A549 (cell line): ENCODE results near the gene SSR1. TPM values are rescaled to one million over a fixed set of nuclear protein-coding genes. Genes with fewer than 3 reads are reported as not detected.

Source experiments
- ATAC-seq, 2 experiments: fragments of 200-7000 bp in 1 of 2; fragments of >200 bp in 1 of 2; cut with Nextera tagmentation in 1 of 2; cut with Tn5 transposase in 1 of 2; 3 replicates each; pipeline versions ENCODE4 v1.8.0 to v1.9.1; 2018 to 2020; ENCODE audit warnings: mild to moderate bottlenecking in 1 of 2, moderate library complexity in 1 of 2
- CTCF ChIA-PET: fragments of 300-600 bp; sonication (Branson Sonifier 250); formaldehyde crosslinking; extraction: SDS; loops from one replicate; lab custom pipeline; 2021; ENCODE audit warnings: antibody characterized with exemption, inconsistent platforms; lab: Yijun Ruan, JAX
- POLR2A ChIA-PET: fragments of 350-600 bp; formaldehyde crosslinking; extraction: SDS; loops from one replicate; lab custom pipeline; 2021; ENCODE audit warnings: antibody characterized with exemption, inconsistent platforms; lab: Yijun Ruan, JAX
- DNase-seq, 2 experiments: peaks; one replicate each; pipeline versions ENCODE4 v3.0.0 to v3.0.0-alpha.2; 2011 to 2016; ENCODE audit warnings: low read depth in 1 of 2, low spot score in 1 of 2
- FAIRE-seq: peaks from 2 replicates; lab custom pipeline; 2011; peaks lifted over from hg19 to GRCh38; lab: Jason Lieb, UNC
- H3K27ac ChIP-seq, 2 experiments: fragments of >200 bp; sonication (Bioruptor Twin); formaldehyde crosslinking; 3 replicates each; pipeline ENCODE4 v1.5.1; 2016 to 2017
- H3K4me1 ChIP-seq: fragments of >200 bp; sonication (Bioruptor Twin); formaldehyde crosslinking; 3 replicates; pipeline ENCODE4 v1.6.1; 2016
- H3K4me2 ChIP-seq: fragments of >200 bp; sonication (Bioruptor Twin); formaldehyde crosslinking; 3 replicates; pipeline ENCODE4 v1.6.1; 2016
- H3K4me3 ChIP-seq: fragments of >200 bp; sonication (Bioruptor Twin); formaldehyde crosslinking; 3 replicates; pipeline ENCODE4 v1.5.1; 2016
- H3K9me3 ChIP-seq: fragments of >200 bp; sonication (Bioruptor Twin); formaldehyde crosslinking; 3 replicates; pipeline ENCODE4 v1.6.1; 2016
- CBX2 ChIP-seq: fragments of 200-600 bp; sonication (generic); IDR thresholded peaks from 2 replicates; pipeline ENCODE4 v1.6.1; 2016; ENCODE audit warnings: low read depth, mild to moderate bottlenecking, borderline replicate concordance
- CEBPB ChIP-seq, 2 experiments: fragments of >200 bp in 1 of 2; sonication (Bioruptor Twin) in 1 of 2; formaldehyde crosslinking in 1 of 2; IDR thresholded peaks; 2 replicates each; pipeline ENCODE4 v1.6.1; 2012 to 2016
- ELK1 ChIP-seq: fragments of 150-350 bp; IDR thresholded peaks from 2 replicates; pipeline ENCODE4 v1.6.1; 2014; ENCODE audit warnings: low read depth, mild to moderate bottlenecking, low read length
- HEYL ChIP-seq: fragments of 250-450 bp; sonication (Bioruptor Pico); IDR thresholded peaks from 2 replicates; pipeline ENCODE4 v1.8.0; 2021; ENCODE audit warnings: mild to moderate bottlenecking, moderate library complexity
- JUN ChIP-seq, 2 experiments: fragments of >200 bp; sonication (Bioruptor Twin); formaldehyde crosslinking; IDR thresholded peaks; 2 replicates in 1 of 2; 3 replicates in 1 of 2; pipeline ENCODE4 v1.6.1; 2016 to 2017
- JUNB ChIP-seq: fragments of >200 bp; sonication (Bioruptor Twin); formaldehyde crosslinking; IDR thresholded peaks from 2 replicates; pipeline ENCODE4 v1.6.1; 2016
- MAX ChIP-seq: IDR thresholded peaks from 2 replicates; pipeline ENCODE4 v1.6.1; 2012
- MYC ChIP-seq: IDR thresholded peaks from 2 replicates; pipeline ENCODE4 v1.6.1; 2012; ENCODE audit warnings: mild to moderate bottlenecking, inconsistent platforms, low read length, improper control_type of control experiment, borderline replicate concordance
- NFE2L2 ChIP-seq: fragments of 150-350 bp; conservative IDR thresholded peaks from 2 replicates; pipeline ENCODE4 v1.6.1; 2014; ENCODE audit warnings: low read length
- NPAS2 ChIP-seq: fragments of 250-450 bp; sonication (Bioruptor Pico); IDR thresholded peaks from 2 replicates; pipeline ENCODE4 v1.8.0; 2022; ENCODE audit warnings: mild to moderate bottlenecking, moderate library complexity, borderline replicate concordance
- POLR2AphosphoS2 ChIP-seq: conservative IDR thresholded peaks from 2 replicates; pipeline ENCODE4 v1.6.1; 2012; ENCODE audit warnings: low read length, improper control_type of control experiment, inconsistent platforms
- RCOR1 ChIP-seq: fragments of 150-350 bp; IDR thresholded peaks from 2 replicates; pipeline ENCODE4 v1.6.1; 2014; ENCODE audit warnings: antibody characterized with exemption, low read length, low read depth
- REST ChIP-seq: fragments of 200-600 bp; sonication (generic); IDR thresholded peaks from 2 replicates; pipeline ENCODE4 v1.6.1; 2016; ENCODE audit warnings: antibody characterized with exemption, mild to moderate bottlenecking, moderate library complexity
- TFCP2L1 ChIP-seq: fragments of 250-450 bp; sonication (Bioruptor Pico); IDR thresholded peaks from 2 replicates; pipeline ENCODE4 v1.5.0; 2021; ENCODE audit warnings: mild to moderate bottlenecking
- ZNF302 ChIP-seq: fragments of 250-450 bp; sonication (Bioruptor Pico); IDR thresholded peaks from 2 replicates; pipeline ENCODE4 v1.9.0; 2021; ENCODE audit warnings: inconsistent platforms, mild to moderate bottlenecking, moderate library complexity
- ZSCAN20 ChIP-seq: fragments of 250-450 bp; sonication (Bioruptor Pico); IDR thresholded peaks from 2 replicates; pipeline ENCODE4 v1.8.0; 2022; ENCODE audit warnings: mild to moderate bottlenecking, moderate library complexity
- WGBS: methylation state at CpG from one replicate; pipeline ENCODE4 v1.1.6; 2017; ENCODE audit errors: missing lambda C conversion rate; 5-methylcytosine and 5-hydroxymethylcytosine counted together
- polyA plus RNA-seq, 4 experiments: library from polyadenylated mRNA; depleted of rRNA in 3 of 4; stranded (reverse); fragments of >200 nt; fragmentation: RNase III in 1 of 4; extraction: RNeasy Plus Mini Kit Qiagen cat#74134 plus additional on column Dnase treatment in 1 of 4; gene quantifications; 2 replicates in 3 of 4; 3 replicates in 1 of 4; pipeline ENCODE4 v1.2.3, GENCODE V29; 2011 to 2017
- TF ChIP-seq, protein P1 (sequence below): fragments of >200 bp; sonication (Bioruptor Twin); formaldehyde crosslinking; IDR thresholded peaks from 3 replicates; pipeline ENCODE4 v1.5.1; 2016

SSR1 gene
- polyA plus RNA-seq, 2 of the 4 experiments (the other 2 are of a cell fraction) = 84.8 to 201 TPM

GRCh38 chr6:7237653-7238188 lies 75.3 kb downstream of the SSR1 start (continued):
- TF ChIP-seq REST = no peak
- no peak for TF ChIP-seq CBX2
- no peak for TF ChIP-seq RCOR1
- TF ChIP-seq TFCP2L1 = no peak
- TF ChIP-seq, all 56 proteins: peak for 0

- ATAC-seq = no peak
- FAIRE-seq = no peak
- H3K4me3 ChIP-seq = no peak overlapping the region
- H3K9me3 ChIP-seq = no peaks in the 10 kb centered on the region
- ChIA-PET CTCF (interaction anchor here (0.6 to 5.0 kb wide), 6 partner anchors 12 to 769 kb away, joined by 3 to 24 read pairs (median 4); no protein-coding TSS in a partner anchor), POLR2A (no interaction called here)
- H3K27ac ChIP-seq = peak overlapping the region in 1 of 2 experiments; percentile 26; a peak in 2 of 6 replicates
- TF ChIP-seq MYC (no peak), MAX (no peak), NFE2L2 (no peak), JUNB (no peak), ZSCAN20 (CRISPR knock-in tag) (no peak), POLR2AphosphoS2 (no peak), NPAS2 (CRISPR knock-in tag) (no peak), CEBPB (IDR thresholded peaks at IDR 0.05) (no peak), ELK1 (no peak), HEYL (CRISPR knock-in tag) (no peak), JUN (IDR thresholded peaks at IDR 0.05) (no peak), ZNF302 (CRISPR knock-in tag) (no peak)
- TF ChIP-seq, protein P1, sequence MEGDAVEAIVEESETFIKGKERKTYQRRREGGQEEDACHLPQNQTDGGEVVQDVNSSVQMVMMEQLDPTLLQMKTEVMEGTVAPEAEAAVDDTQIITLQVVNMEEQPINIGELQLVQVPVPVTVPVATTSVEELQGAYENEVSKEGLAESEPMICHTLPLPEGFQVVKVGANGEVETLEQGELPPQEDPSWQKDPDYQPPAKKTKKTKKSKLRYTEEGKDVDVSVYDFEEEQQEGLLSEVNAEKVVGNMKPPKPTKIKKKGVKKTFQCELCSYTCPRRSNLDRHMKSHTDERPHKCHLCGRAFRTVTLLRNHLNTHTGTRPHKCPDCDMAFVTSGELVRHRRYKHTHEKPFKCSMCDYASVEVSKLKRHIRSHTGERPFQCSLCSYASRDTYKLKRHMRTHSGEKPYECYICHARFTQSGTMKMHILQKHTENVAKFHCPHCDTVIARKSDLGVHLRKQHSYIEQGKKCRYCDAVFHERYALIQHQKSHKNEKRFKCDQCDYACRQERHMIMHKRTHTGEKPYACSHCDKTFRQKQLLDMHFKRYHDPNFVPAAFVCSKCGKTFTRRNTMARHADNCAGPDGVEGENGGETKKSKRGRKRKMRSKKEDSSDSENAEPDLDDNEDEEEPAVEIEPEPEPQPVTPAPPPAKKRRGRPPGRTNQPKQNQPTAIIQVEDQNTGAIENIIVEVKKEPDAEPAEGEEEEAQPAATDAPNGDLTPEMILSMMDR = no peak
- no peak overlapping the region for H3K4me2 ChIP-seq
- H3K4me1 ChIP-seq = peaks cover 17% of the 10 kb centered on the region
- WGBS = 66% methylated on average over 8 of the region's 8 CpGs
- no peak for DNase-seq
These were observed 76.4 kb downstream of the SSR1 start for GRCh38 chr6:7236306-7237209.
